Activated B cell treated with CpG ODN at 0.5 μM for 24 hours (primary cell): Measurements from ENCODE around the gene DCTN1. TPM values are rescaled to one million over a fixed set of nuclear protein-coding genes. Genes with fewer than 3 reads are reported as not detected.

ENCODE experiments used
- ATAC-seq: fragments of 200-7000 bp; cut with Tn5 transposase; one replicate; pipeline ENCODE4 v1.10.0; 2021; ENCODE audit warnings: low read depth, mild to moderate bottlenecking, moderate library complexity
- CTCF ChIA-PET: fragments of 350-600 bp; sonication (Branson Sonifier 250); formaldehyde crosslinking; loops from one replicate; lab custom pipeline; 2021; ENCODE audit warnings: antibody characterized with exemption; lab: Charles Lee
- POLR2A ChIA-PET: fragments of 350-600 bp; sonication (Branson Sonifier 250); formaldehyde crosslinking; loops from one replicate; lab custom pipeline; 2021; ENCODE audit warnings: antibody characterized with exemption; lab: Charles Lee
- DNase-seq: peaks from one replicate; pipeline ENCODE4 v3.0.0; 2022
- H3K27ac Mint-ChIP-seq: one replicate; pipeline ENCODE4 v1.8.0; 2020; ENCODE audit warnings: mixed read lengths
- H3K27me3 Mint-ChIP-seq: one replicate; pipeline ENCODE4 v1.8.0; 2021; ENCODE audit warnings: mixed read lengths
- H3K36me3 Mint-ChIP-seq: one replicate; pipeline ENCODE4 v1.8.0; 2021; ENCODE audit warnings: low read depth, mixed read lengths
- H3K4me1 Mint-ChIP-seq: one replicate; pipeline ENCODE4 v1.8.0; 2021; ENCODE audit warnings: mixed read lengths
- H3K4me3 Mint-ChIP-seq: one replicate; pipeline ENCODE4 v1.8.0; 2020; ENCODE audit warnings: mild to moderate bottlenecking, mixed read lengths
- H3K9me3 Mint-ChIP-seq: one replicate; pipeline ENCODE4 v1.8.0; 2020; ENCODE audit warnings: mixed read lengths
- intact Hi-C: fragments of 100-400 bp; cut with micrococcal nuclease; formaldehyde crosslinking; loops from one replicate; pipeline ENCODE4 v1.15.1; 2024
- total RNA-seq: library from RNA; stranded (reverse); gene quantifications from 2 replicates; pipeline ENCODE4 v1.2.3, GENCODE V29; 2022
- TF ChIP-seq, protein P1 (sequence below): fragments of 200-600 bp; IDR thresholded peaks from one replicate; pipeline ENCODE4 v1.8.0; 2022; ENCODE audit warnings: antibody characterized with exemption, mild to moderate bottlenecking

DCTN1 gene
- total RNA-seq, 1 donor from 2014 or later, result 137 TPM

DNA sequence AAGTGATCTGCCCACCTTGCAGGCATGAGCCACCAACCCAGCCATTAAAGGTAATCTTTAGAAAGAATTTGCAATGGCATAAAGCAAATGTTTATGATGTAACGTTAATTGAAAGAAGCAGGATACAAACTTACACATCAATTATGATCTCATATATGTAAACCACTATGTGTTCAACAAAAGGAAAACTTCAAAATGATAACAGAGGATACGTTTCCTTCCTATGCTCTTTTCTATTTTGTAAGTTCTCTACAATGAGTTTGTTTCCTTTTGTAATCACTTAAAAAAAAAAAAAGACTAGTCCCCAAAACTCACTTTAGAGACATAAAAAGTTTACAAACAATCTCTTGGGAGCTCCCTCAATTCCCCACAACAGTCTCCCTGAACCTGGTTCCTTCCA lies 39.9 kb upstream of the DCTN1 start:
- CTCF ChIA-PET, result interaction anchor here (0.6 kb wide), 1 partner anchor 34 kb away, joined by 3 read pairs; no protein-coding TSS in a partner anchor
- POLR2A ChIA-PET, result interaction anchor here (0.5 to 4.8 kb wide), 6 partner anchors 28 to 242 kb away, joined by 3 to 35 read pairs (median 6); partner anchors contain the start of genes INO80B, MOGS and WBP1

DNA sequence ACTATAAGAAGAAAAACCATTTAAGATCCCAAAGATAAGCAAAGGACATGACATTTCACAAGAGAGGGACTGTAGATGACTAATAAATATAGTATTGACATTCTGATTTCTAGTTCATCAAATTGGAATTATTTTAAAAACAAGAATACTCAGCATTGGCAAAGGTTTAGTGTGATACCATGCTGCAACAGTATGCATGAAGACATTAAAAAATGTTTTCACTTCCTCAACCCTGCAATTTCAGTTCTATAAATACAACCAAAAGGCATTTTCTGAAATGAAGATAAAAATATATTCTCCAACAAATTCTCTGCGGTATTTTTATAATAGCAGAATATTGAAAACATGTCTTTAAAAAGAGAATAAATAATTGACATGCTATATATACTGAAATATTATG lies 39.2 kb upstream of the DCTN1 start:
- Mint-ChIP-seq H3K27me3 (no peaks in the 10 kb centered on the region), H3K4me3 (no peak overlapping the region), H3K27ac (peak overlapping the region; percentile 96), H3K4me1 (peaks cover 58% of the 10 kb centered on the region), H3K9me3 (no peaks in the 10 kb centered on the region), H3K36me3 (peaks cover 4% of the 10 kb centered on the region)
- intact Hi-C loops, result no loop called here
- DNase-seq (no peak), ATAC-seq (no peak)
- ChIA-PET CTCF (no interaction called here), POLR2A (interaction anchor here (1.1 to 4.8 kb wide), 4 partner anchors 25 to 38 kb away, joined by 4 to 35 read pairs (median 13); partner anchors contain the start of genes INO80B and WBP1)
- TF ChIP-seq, protein P1, sequence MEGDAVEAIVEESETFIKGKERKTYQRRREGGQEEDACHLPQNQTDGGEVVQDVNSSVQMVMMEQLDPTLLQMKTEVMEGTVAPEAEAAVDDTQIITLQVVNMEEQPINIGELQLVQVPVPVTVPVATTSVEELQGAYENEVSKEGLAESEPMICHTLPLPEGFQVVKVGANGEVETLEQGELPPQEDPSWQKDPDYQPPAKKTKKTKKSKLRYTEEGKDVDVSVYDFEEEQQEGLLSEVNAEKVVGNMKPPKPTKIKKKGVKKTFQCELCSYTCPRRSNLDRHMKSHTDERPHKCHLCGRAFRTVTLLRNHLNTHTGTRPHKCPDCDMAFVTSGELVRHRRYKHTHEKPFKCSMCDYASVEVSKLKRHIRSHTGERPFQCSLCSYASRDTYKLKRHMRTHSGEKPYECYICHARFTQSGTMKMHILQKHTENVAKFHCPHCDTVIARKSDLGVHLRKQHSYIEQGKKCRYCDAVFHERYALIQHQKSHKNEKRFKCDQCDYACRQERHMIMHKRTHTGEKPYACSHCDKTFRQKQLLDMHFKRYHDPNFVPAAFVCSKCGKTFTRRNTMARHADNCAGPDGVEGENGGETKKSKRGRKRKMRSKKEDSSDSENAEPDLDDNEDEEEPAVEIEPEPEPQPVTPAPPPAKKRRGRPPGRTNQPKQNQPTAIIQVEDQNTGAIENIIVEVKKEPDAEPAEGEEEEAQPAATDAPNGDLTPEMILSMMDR, result no peak

More for the DNA sequence above, 39.9 kb upstream of the DCTN1 start:
- Mint-ChIP-seq H3K4me3 (peak overlapping the region; percentile 53), H3K36me3 (peaks cover 8% of the 10 kb centered on the region), H3K4me1 (peaks cover 54% of the 10 kb centered on the region), H3K9me3 (no peaks in the 10 kb centered on the region), H3K27me3 (no peaks in the 10 kb centered on the region), H3K27ac (peak overlapping the region; percentile 96)
- DNase-seq (no peak), ATAC-seq (no peak)
- TF ChIP-seq, protein P1, result no peak
- intact Hi-C loops, result loop anchor here (5.0 kb wide), 2 partner anchors 52 to 223 kb away; partner anchors contain the start of genes MRPL53 and MTHFD2

DNA sequence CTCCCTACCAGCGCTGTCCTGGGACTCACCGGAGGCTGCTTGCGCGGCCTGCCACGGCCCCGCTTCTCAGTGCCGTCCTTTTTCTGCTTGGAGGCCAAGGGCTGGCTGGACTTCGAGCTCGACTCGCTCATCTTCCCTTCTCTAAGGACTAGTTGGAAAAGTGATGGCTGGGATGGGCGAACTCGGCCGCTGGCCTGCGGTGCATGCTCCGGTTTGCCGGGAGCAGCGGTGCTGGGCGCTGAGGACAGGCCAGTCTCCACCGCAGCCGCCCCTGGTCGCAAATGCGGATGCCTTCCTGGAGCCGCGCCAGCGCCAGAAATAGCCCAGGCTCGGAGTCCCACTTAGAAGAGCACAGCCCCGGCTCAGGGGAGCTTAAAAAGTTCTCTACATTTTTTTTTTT lies 38.2 kb upstream of the DCTN1 start:
- TF ChIP-seq, protein P1, result no peak
- Mint-ChIP-seq H3K27ac (no peak overlapping the region), H3K36me3 (peaks cover 4% of the 10 kb centered on the region), H3K9me3 (no peaks in the 10 kb centered on the region), H3K4me1 (peaks cover 67% of the 10 kb centered on the region), H3K4me3 (no peak overlapping the region), H3K27me3 (no peaks in the 10 kb centered on the region)
- intact Hi-C loops, result no loop called here
- DNase-seq (no peak), ATAC-seq (no peak)
- CTCF ChIA-PET, result interaction anchor here (0.8 kb wide), 1 partner anchor 27 kb away, joined by 3 read pairs; no protein-coding TSS in a partner anchor
- POLR2A ChIA-PET, result interaction anchor here (1.1 to 4.8 kb wide), 3 partner anchors 26 to 39 kb away, joined by 4 to 35 read pairs (median 5); partner anchors contain the start of gene WBP1

DNA sequence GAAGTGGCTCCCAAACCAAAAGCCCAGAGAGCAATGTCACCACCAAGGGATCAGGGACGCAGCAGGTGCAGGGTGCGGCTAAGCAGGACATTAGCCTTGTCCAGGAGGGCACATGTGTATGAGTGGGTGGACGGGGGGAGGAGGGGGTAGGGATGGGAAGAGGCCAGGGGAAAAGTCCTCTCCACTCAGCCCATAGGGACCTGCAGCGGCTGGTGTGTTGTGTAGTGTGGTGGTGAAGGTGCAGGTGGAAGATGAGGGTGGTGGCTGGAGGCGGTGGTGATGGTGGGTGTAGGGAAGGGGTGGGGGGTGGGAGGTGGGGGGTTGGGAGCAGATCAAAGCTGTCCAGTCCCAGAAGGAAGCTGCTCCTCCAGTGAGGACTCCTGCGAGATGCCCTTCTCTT lies 37.7 kb upstream of the DCTN1 start:
- no peaks in the 10 kb centered on the region for H3K27me3 Mint-ChIP-seq
- H3K27ac Mint-ChIP-seq, result no peak overlapping the region
- TF ChIP-seq, protein P1, result no peak
- ChIA-PET POLR2A (interaction anchor here (1.6 kb wide), 1 partner anchor 26 kb away, joined by 5 read pairs; no protein-coding TSS in a partner anchor), CTCF (interaction anchor here (0.8 kb wide), 1 partner anchor 26 kb away, joined by 3 read pairs; no protein-coding TSS in a partner anchor)
- intact Hi-C loops, result no loop called here
- ATAC-seq, result no peak
- no peak overlapping the region for H3K4me3 Mint-ChIP-seq
- H3K9me3 Mint-ChIP-seq, result no peaks in the 10 kb centered on the region
- H3K4me1 Mint-ChIP-seq, result peaks cover 70% of the 10 kb centered on the region
- peaks cover 4% of the 10 kb centered on the region for H3K36me3 Mint-ChIP-seq
- DNase-seq, result no peak

DNA sequence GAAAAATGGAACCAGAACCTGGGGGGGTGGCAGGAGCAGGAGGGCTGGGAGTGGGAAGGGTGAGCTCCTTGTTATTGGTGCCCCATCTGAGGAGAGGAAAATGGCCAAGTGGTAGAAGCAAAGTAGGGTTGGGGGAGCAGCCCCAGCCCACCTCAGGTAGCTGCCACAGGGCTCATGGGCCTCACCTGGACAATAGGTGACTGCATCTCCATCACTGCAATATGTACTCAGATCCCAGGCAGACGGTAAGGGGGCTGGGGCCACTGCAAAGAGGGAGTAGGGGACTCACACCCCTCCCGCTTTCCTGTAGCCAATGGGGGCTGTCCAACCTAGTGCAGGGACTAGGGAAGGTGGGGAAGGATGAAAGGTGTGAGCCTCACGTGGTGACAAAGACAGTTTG lies 37.1 kb upstream of the DCTN1 start:
- TF ChIP-seq, protein P1, result no peak
- Mint-ChIP-seq H3K4me3 (no peak overlapping the region), H3K4me1 (peaks cover 69% of the 10 kb centered on the region), H3K27ac (peak overlapping the region; percentile 9), H3K9me3 (no peaks in the 10 kb centered on the region), H3K36me3 (peaks cover 4% of the 10 kb centered on the region), H3K27me3 (no peaks in the 10 kb centered on the region)
- no peak for ATAC-seq
- POLR2A ChIA-PET, result no interaction called here
- intact Hi-C loops, result no loop called here
- no peak for DNase-seq
- CTCF ChIA-PET, result no interaction called here
